Measurements from ENCODE around the gene CUZD1. TPM values are rescaled to one million over a fixed set of nuclear protein-coding genes. Genes with fewer than 3 reads are reported as not detected.

Gene CUZD1
- total and polyA plus RNA-seq, 9 of the 15 experiments (the other 6 are each of a cell fraction or from before 2014, with no cell fraction given) = 0.51 to 1.7 (median 1.1) TPM

DNA sequence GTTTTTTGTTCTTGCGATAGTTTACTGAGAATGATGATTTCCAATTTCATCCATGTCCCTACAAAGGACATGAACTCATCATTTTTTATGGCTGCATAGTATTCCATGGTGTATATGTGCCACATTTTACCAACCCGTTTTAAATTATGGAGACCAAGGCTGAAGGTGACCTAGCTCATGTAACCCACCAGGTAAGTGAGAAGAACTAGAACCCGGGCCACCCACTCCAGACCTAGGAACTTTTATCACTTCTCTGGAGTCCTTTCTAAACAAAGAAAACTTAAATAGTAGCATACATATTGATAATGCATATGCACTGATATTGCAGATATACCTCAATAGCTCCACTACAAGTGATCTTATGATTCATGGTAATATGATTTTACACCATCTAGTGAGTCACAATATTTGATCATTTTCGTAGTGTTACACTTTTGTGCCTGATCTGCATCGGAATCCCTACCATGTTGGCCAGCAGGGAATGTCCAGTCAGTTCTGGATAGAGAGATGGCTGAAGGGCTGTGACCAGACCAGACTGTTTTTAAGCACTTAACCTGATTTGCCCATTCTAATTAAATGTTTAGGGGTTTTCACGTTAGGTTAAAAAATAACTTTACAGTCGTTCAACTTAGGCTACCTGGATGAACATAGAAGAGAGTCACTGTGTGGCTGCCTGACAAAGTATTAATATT is 15.2 kb downstream of the CUZD1 start:
- H4K20me1 ChIP-seq (replicated peaks; ENCODE audit: control insufficient read depth, insufficient read depth, low read length) = no peaks in the 10 kb centered on the region
- BruUV-seq (replicated peaks) = no TSS peak
- H3K4me2 ChIP-seq (ENCODE audit: insufficient read depth, low read length) = no peak overlapping the region
- no peak for FAIRE-seq
- 45% methylated on average over 6 of the region's 7 CpGs for WGBS (ENCODE audit: insufficient coverage, low coverage, missing lambda C conversion rate)
- ChIA-PET CTCF (ENCODE audit: low intra/inter-chr PET ratio) (no interaction called here), POLR2A (no interaction called here)
- no peak overlapping the region for H2AFZ ChIP-seq (ENCODE audit: low read depth, low read length)
- no peak overlapping the region for H3K27ac ChIP-seq (ENCODE audit: extremely low read depth, low read depth, low read length)
- H3K9ac ChIP-seq (ENCODE audit: insufficient read depth in 1 of 2, low read depth in 2 of 2, low read length in 2 of 2) = no peak overlapping the region
- intact Hi-C loops (cut with micrococcal nuclease) = no loop called here
- no peaks in the 10 kb centered on the region for H3K9me3 ChIP-seq (replicated peaks; ENCODE audit: control insufficient read depth, insufficient read depth, low read depth, low read length)
- H3K9me1 ChIP-seq (ENCODE audit: control insufficient read depth, insufficient read depth, low read length) = no peaks in the 10 kb centered on the region
- in situ Hi-C loops (cut with MboI) = no loop called here
- H3K4me1 ChIP-seq (replicated peaks in 1 of 2; ENCODE audit: control insufficient read depth in 2 of 2, insufficient read depth in 2 of 2, low read length in 2 of 2) = no peaks in the 10 kb centered on the region
- TF ChIP-seq MAFK (IDR thresholded peaks at IDR 0.05; ENCODE audit: low read length) (no peak), NELFE (IDR thresholded peaks at IDR 0.05; ENCODE audit: insufficient read depth, insufficient read length) (no peak), HMGN3 (IDR thresholded peaks at IDR 0.05; ENCODE audit: borderline replicate concordance, extremely low read depth, insufficient read length, low read depth, low read length) (no peak), U2AF2 (optimal IDR thresholded peaks at IDR 0.05; ENCODE audit: low read depth, low read length) (no peak), SNRNP70 (optimal IDR thresholded peaks at IDR 0.05; ENCODE audit: low read depth, low read length) (no peak), GATAD2A (IDR thresholded peaks at IDR 0.05) (no peak), ZNF224 (CRISPR knock-in tag; IDR thresholded peaks at IDR 0.05) (no peak), HEY1 (CRISPR knock-in tag; IDR thresholded peaks at IDR 0.05; ENCODE audit: borderline replicate concordance) (no peak), POLR3A (IDR thresholded peaks at IDR 0.05; ENCODE audit: borderline replicate concordance, extremely low read depth, insufficient read depth, insufficient read length) (no peak), ASH1L (IDR thresholded peaks at IDR 0.05; ENCODE audit: borderline replicate concordance, low read depth, partially characterized antibody) (no peak), ZC3H8 (IDR thresholded peaks at IDR 0.05) (no peak), ATF1 (CRISPR knock-in tag; IDR thresholded peaks at IDR 0.05) (no peak), ATF1 (tag; IDR thresholded peaks at IDR 0.05) (no peak), ZNF445 (CRISPR knock-in tag; IDR thresholded peaks at IDR 0.05; ENCODE audit: low read depth) (no peak), PHF20 (IDR thresholded peaks at IDR 0.05; ENCODE audit: partially characterized antibody) (no peak), TCF15 (CRISPR knock-in tag; IDR thresholded peaks at IDR 0.05) (no peak), FOS (IDR thresholded peaks at IDR 0.05; ENCODE audit: extremely low read depth, insufficient read length) (no peak)
- TF ChIP-seq, protein P1, sequence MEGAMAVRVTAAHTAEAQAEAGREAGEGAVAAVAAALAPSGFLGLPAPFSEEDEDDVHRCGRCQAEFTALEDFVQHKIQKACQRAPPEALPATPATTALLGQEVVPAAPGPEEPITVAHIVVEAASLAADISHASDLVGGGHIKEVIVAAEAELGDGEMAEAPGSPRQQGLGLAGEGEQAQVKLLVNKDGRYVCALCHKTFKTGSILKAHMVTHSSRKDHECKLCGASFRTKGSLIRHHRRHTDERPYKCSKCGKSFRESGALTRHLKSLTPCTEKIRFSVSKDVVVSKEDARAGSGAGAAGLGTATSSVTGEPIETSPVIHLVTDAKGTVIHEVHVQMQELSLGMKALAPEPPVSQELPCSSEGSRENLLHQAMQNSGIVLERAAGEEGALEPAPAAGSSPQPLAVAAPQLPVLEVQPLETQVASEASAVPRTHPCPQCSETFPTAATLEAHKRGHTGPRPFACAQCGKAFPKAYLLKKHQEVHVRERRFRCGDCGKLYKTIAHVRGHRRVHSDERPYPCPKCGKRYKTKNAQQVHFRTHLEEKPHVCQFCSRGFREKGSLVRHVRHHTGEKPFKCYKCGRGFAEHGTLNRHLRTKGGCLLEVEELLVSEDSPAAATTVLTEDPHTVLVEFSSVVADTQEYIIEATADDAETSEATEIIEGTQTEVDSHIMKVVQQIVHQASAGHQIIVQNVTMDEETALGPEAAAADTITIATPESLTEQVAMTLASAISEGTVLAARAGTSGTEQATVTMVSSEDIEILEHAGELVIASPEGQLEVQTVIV (CRISPR knock-in tag; IDR thresholded peaks at IDR 0.05; ENCODE audit: borderline replicate concordance) = no peak
- ATAC-seq = no peak
- H3K79me2 ChIP-seq (ENCODE audit: control insufficient read depth, insufficient read depth, low read length) = no peaks in the 10 kb centered on the region
- peaks cover 0 to 3% of the 10 kb centered on the region in 2 experiments; a peak in 1 of 5 replicates for H3K27me3 ChIP-seq (ENCODE audit: control insufficient read depth in 2 of 2, insufficient read depth in 2 of 2, low read length in 2 of 2)
- DNase-seq (ENCODE audit: extremely low read depth in 1 of 4, low spot score in 3 of 4) = no peak
- peaks cover 14% of the 10 kb centered on the region; the same call in 2 of the 3 replicates for H3K36me3 ChIP-seq (ENCODE audit: control insufficient read depth, insufficient read depth, low read length)
- no peak overlapping the region for H3K4me3 ChIP-seq
